Right cardiac atrium (tissue), 5 donors: ENCODE measurements around the gene PTPRM. TPM values are rescaled to one million over a fixed set of nuclear protein-coding genes. Genes with fewer than 3 reads are reported as not detected.

ENCODE experiments used
- ATAC-seq, 2 donors: fragments of 200-7000 bp; cut with Tn5 transposase; one replicate each; pipeline versions ENCODE4 v1.8.0 to v1.9.1; 2020; ENCODE audit warnings: moderate library complexity in 2 of 2, mild to moderate bottlenecking in 1 of 2
- DNase-seq, 3 donors: peaks; one replicate each; pipeline ENCODE4 v3.0.0-alpha.2; 2020
- H3K27ac ChIP-seq: one replicate; pipeline ENCODE4 v1.5.1; 2013; ENCODE audit warnings: mild to moderate bottlenecking, low read length, control low read depth, moderate library complexity
- H3K27me3 ChIP-seq: one replicate; pipeline ENCODE4 v1.6.1; 2013; ENCODE audit not compliant: control insufficient read depth, insufficient read depth
- H3K4me1 ChIP-seq: one replicate; pipeline ENCODE4 v1.6.1; 2013; ENCODE audit warnings: low read length; ENCODE audit not compliant: control insufficient read depth, insufficient read depth
- H3K4me3 ChIP-seq: one replicate; pipeline ENCODE4 v1.5.1; 2013; ENCODE audit warnings: low read length, control low read depth
- H3K9me3 ChIP-seq: one replicate; pipeline ENCODE4 v1.6.1; 2013; ENCODE audit warnings: low read length; ENCODE audit not compliant: control insufficient read depth
- WGBS: extraction: QIAGEN DNeasy Blood & Tissue Kit; methylation state at CpG from one replicate; pipeline ENCODE4 v1.1.7; 2013; 5-methylcytosine and 5-hydroxymethylcytosine counted together
- intact Hi-C, 4 donors: fragments of 100-400 bp; cut with DNase I; formaldehyde crosslinking; loops; one replicate each; pipeline versions ENCODE4 v1.11.0 to v1.14.0; 2022 to 2023
- polyA plus RNA-seq: library from polyadenylated mRNA; stranded (reverse); fragments of 200-250 nt; gene quantifications from one replicate; pipeline ENCODE4 v1.2.3, GENCODE V29; 2013
- total RNA-seq, 4 donors: library from RNA; stranded (reverse); fragmentation: NEBNext Ultra II Directional; extraction: Animal tissue kit (Norgen Biotek cat#: 25700); gene quantifications; one replicate each; pipeline ENCODE4 v1.2.1, GENCODE V29; 2021
- donor health status: healthy with polysubstance abuse.
- donor health status: DM: no; HTN: yes; CAD: no.
- donor health status: DM: no; HTN: no; CAD: no.
- donor health status: DM: no; HTN: yes; CAD: no; lungs with severe emphysema.
- donor health status: DM: yes; HTN: yes; CAD: no.

Gene PTPRM
- total and polyA plus RNA-seq, 5 donors, result 55.1 to 81.5 (median 63.4) TPM

DNA sequence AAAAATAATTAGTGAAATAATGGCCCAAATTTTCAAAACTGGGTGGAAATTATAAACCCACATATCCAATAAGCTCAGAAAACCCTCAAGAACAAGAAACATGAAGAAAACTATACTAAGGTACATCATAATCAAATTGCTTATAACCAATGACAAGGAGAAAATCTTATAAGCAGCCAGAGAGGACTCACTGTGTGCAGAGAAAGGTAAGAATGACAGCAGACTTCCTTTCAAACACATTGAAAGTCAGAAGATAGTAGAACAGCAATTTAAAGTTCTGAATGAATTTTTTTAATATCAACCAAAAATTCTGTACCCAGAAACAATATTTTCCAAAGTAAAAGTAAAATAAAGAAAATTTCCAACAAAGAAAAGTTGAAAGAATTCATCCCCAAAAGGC is 844.4 kb downstream of the PTPRM start:
- no peak for ATAC-seq

GRCh38 chr18:8412117-8412516 is 845.0 kb downstream of the PTPRM start:
- Histone ChIP-seq H3K4me3 (no peak overlapping the region), H3K9me3 (peaks cover 2% of the 10 kb centered on the region), H3K4me1 (no peaks in the 10 kb centered on the region), H3K27me3 (no peaks in the 10 kb centered on the region), H3K27ac (no peak overlapping the region)
- ATAC-seq, result peak in 1 of 2 donors; percentile 36
- DNase-seq, result no peak
- intact Hi-C loops, result no loop called here
- WGBS, result 96% methylated on average over 8 of the region's 8 CpGs

More for the DNA sequence above, 844.4 kb downstream of the PTPRM start:
- no peak for DNase-seq
- H3K9me3 ChIP-seq, result peaks cover 2% of the 10 kb centered on the region
- no peaks in the 10 kb centered on the region for H3K27me3 ChIP-seq
- no peak overlapping the region for H3K4me3 ChIP-seq
- no peak overlapping the region for H3K27ac ChIP-seq
- intact Hi-C loops, result no loop called here
- H3K4me1 ChIP-seq, result no peaks in the 10 kb centered on the region

- Histone ChIP-seq H3K9me3 (peaks cover 2% of the 10 kb centered on the region), H3K27me3 (no peaks in the 10 kb centered on the region), H3K27ac (no peak overlapping the region), H3K4me3 (no peak overlapping the region), H3K4me1 (no peaks in the 10 kb centered on the region)
- 83% methylated on average over 2 of the region's 2 CpGs for WGBS
- ATAC-seq (no peak), DNase-seq (no peak)
- intact Hi-C loops, result no loop called here
These were observed 846.1 kb downstream of the PTPRM start for GRCh38 chr18:8413189-8413588.

GRCh38 chr18:8413751-8414150 is 846.6 kb downstream of the PTPRM start:
- intact Hi-C loops, result no loop called here
- peaks cover 2% of the 10 kb centered on the region for H3K9me3 ChIP-seq
- no peaks in the 10 kb centered on the region for H3K27me3 ChIP-seq
- H3K27ac ChIP-seq, result no peak overlapping the region
- 70% methylated on average over 6 of the region's 6 CpGs for WGBS
- H3K4me1 ChIP-seq, result no peaks in the 10 kb centered on the region
- no peak overlapping the region for H3K4me3 ChIP-seq
- ATAC-seq (no peak), DNase-seq (no peak)

GRCh38 chr18:8416212-8417019 is 849.3 kb downstream of the PTPRM start:
- ATAC-seq (peak in 1 of 2 donors; percentile 35), DNase-seq (no peak)
- intact Hi-C loops, result no loop called here
- peaks cover 2% of the 10 kb centered on the region for H3K9me3 ChIP-seq
- no peak overlapping the region for H3K4me3 ChIP-seq
- 46% methylated on average over 15 of the region's 15 CpGs for WGBS
- no peaks in the 10 kb centered on the region for H3K4me1 ChIP-seq
- H3K27me3 ChIP-seq, result no peaks in the 10 kb centered on the region
- no peak overlapping the region for H3K27ac ChIP-seq

DNA sequence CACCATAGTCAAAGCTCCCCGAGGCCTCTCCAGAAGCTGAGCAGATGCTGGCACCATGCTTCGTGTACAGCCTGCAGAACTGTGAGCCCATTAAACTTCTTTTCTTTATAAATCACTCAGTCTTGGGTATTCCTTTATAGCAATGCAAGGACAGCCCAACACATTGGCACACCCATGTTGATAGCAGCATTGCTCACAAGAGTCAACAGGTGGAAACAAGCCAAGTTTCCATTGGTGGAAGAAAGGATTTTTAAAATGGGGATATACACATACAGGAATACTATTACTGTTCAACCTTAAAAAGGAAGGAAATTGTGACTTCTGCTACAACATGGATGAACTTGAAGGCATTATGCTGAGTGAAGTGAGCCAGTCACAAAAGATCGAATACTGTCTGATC is 855.3 kb downstream of the PTPRM start:
- DNase-seq (no peak), ATAC-seq (no peak)
- Histone ChIP-seq H3K4me3 (no peak overlapping the region), H3K27me3 (no peaks in the 10 kb centered on the region), H3K4me1 (no peaks in the 10 kb centered on the region), H3K27ac (no peak overlapping the region), H3K9me3 (no peaks in the 10 kb centered on the region)
- WGBS, result 97% methylated on average over 3 of the region's 3 CpGs
- intact Hi-C loops, result no loop called here

DNA sequence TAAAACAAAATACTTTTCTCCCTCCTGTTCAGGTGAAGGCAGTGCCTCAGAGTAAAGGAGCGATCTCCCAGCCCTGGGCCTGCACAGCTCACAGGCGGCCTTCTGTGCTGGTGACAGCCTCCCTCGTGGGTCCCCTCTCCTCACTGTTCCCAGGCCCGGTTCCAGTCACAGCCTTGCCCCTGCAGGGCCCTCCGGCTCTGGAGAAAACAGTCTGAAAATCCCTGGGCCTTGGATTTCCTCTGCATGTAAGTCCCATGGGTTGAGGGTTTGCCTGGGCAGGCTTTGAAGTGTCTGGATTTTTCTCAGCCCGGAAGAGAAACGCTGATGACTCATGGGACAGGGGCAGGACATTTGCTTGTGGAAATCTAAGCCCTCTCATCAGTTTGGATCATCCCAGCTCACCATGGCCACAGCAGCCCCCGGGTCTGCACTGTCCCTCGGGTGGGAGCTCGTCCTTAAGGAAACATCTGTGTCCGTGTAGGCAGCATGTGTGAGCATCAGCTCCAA is 856.0 kb downstream of the PTPRM start:
- Histone ChIP-seq H3K27ac (no peak overlapping the region), H3K9me3 (no peaks in the 10 kb centered on the region), H3K27me3 (no peaks in the 10 kb centered on the region), H3K4me3 (no peak overlapping the region), H3K4me1 (no peaks in the 10 kb centered on the region)
- DNase-seq (no peak), ATAC-seq (no peak)
- intact Hi-C loops, result no loop called here
- WGBS, result 56% methylated on average over 11 of the region's 11 CpGs

DNA sequence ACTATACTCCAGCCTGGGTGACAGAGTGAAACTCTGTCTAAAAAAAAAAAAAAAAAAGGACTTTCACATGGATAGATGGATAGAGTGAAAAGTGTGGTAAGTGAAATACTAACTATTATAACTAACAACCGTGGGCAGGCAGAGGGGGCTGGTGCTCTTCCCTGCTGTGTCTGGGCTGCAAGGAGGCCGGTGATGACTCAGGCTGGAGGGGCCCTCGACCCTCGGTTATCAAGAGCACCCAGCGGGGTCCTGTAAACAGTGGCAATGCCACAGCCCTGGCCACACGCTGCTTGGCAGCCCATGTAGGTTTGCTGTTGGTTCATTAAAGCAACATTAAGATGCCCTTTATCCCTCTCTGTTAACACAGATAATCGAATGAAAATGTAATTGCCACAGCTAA is 857.4 kb downstream of the PTPRM start:
- Histone ChIP-seq H3K27ac (no peak overlapping the region), H3K27me3 (no peaks in the 10 kb centered on the region), H3K4me3 (no peak overlapping the region), H3K4me1 (no peaks in the 10 kb centered on the region), H3K9me3 (no peaks in the 10 kb centered on the region)
- intact Hi-C loops, result no loop called here
- ATAC-seq (no peak), DNase-seq (no peak)
- WGBS, result 79% methylated on average over 7 of the region's 7 CpGs

DNA sequence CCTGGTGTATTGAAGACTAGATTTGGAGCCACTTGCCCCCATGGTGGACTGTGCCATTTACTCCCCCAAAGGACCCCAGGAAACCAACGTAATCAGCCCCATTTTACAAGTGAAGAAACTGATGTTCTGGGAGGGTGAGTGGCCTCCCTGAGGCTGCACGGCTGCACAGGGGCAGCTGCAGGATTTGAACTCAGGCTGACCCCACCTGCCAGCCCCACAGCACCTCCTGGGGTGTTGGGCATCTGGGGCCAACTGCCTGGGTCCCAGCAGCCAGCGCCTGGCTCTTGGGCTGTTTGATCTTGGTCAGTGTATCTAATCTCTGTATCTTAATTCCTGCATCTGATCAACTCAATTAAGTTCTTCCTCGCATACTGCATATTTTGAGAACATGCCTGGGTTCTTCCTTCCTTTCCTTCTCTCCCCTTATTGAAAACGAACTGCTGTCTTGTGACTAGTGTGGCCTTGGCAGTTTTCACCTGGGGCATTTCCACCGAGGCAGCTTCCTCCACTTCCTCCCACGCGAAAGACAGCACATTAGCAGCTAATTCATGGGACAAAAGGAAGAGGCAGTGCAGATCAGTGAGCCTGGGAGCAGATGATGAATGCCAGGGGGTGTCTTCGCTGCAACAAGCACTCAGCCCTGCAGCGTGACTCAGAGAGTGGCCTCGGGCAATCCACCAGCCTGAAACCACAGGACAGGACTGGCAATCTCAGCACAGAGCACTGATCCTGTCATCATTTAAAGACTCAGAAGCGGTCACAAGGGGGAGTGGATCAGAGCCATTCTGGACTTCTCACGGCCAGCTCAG is 858.0 kb downstream of the PTPRM start:
- 68% methylated on average over 13 of the region's 13 CpGs for WGBS

GRCh38 chr18:8426401-8426800 is 859.3 kb downstream of the PTPRM start:
- intact Hi-C loops, result no loop called here
- H3K9me3 ChIP-seq, result no peaks in the 10 kb centered on the region
- no peaks in the 10 kb centered on the region for H3K4me1 ChIP-seq
- DNase-seq, result no peak
- H3K27me3 ChIP-seq, result no peaks in the 10 kb centered on the region
- 85% methylated on average over 13 of the region's 13 CpGs for WGBS
- no peak for ATAC-seq
- no peak overlapping the region for H3K27ac ChIP-seq
- H3K4me3 ChIP-seq, result no peak overlapping the region

More for the DNA sequence above, 858.0 kb downstream of the PTPRM start:
- no peaks in the 10 kb centered on the region for H3K27me3 ChIP-seq
- intact Hi-C loops, result no loop called here
- no peaks in the 10 kb centered on the region for H3K4me1 ChIP-seq
- no peak overlapping the region for H3K27ac ChIP-seq
- no peak overlapping the region for H3K4me3 ChIP-seq
- no peak for DNase-seq
- ATAC-seq, result no peak
- no peaks in the 10 kb centered on the region for H3K9me3 ChIP-seq

DNA sequence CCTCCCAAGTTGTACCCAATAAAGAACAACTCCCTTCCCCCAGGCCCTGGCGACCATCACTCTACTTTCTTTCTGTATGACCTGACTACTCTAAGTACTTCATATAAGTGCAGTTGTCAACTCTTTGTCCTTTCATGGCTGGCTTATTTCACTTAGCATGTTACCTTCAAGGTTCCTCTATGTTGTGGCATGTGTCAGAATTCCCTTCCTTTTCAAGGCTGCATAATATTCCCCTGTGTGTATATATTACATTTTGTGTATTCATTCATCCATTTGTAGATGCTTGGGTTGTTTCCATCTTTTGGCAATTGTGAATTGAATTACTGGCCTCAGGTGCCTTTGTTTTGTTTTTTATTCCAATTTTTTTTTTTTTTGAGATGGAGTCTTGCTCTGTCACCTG is 860.2 kb downstream of the PTPRM start:
- DNase-seq, result no peak
- WGBS, result 98% methylated on average over 1 of the region's 1 CpG
- intact Hi-C loops, result no loop called here
- H3K27me3 ChIP-seq, result no peaks in the 10 kb centered on the region
- no peak for ATAC-seq
- no peaks in the 10 kb centered on the region for H3K9me3 ChIP-seq
- H3K27ac ChIP-seq, result no peak overlapping the region
- no peaks in the 10 kb centered on the region for H3K4me1 ChIP-seq
- no peak overlapping the region for H3K4me3 ChIP-seq
